ENCODE data around the gene MAVS. TPM values are rescaled to one million over a fixed set of nuclear protein-coding genes. Genes with fewer than 3 reads are reported as not detected.

MAVS gene
- total RNA-seq, 1 experiment from 2014 or later, result 32.3 TPM

- in situ Hi-C loops (cut with HindIII; ENCODE audit: low pct_unique_long_range_greater_than_20kb, low sequenced_read_pairs), result no loop called here
- BruUV-seq (replicated peaks), result no TSS peak
- intact Hi-C loops (cut with micrococcal nuclease; ENCODE audit: unreplicated experiment), result no loop called here
- H3K27me3 ChIP-seq (ENCODE audit: control insufficient read depth, insufficient read depth, low read length), result no peaks in the 10 kb centered on the region
- no peaks in the 10 kb centered on the region for H3K4me1 ChIP-seq (ENCODE audit: control insufficient read depth, insufficient read depth, low read length)
- no peak overlapping the region for H3K27ac ChIP-seq (ENCODE audit: low read length)
- ChIA-PET POLR2A (no interaction called here), CTCF (interaction anchor here (0.8 kb wide), 1 partner anchor 21 kb away, joined by 8 read pairs; no protein-coding TSS in a partner anchor)
- H3K9me3 ChIP-seq (ENCODE audit: control insufficient read depth, insufficient read depth, low read depth, low read length), result no peaks in the 10 kb centered on the region
- DNase-seq (ENCODE audit: low read depth, low spot score) (no peak), ATAC-seq (no peak)
- H3K4me3 ChIP-seq (ENCODE audit: low read depth in 2 of 2, low read length in 2 of 2), result no peak overlapping the region
- no peaks in the 10 kb centered on the region for H3K36me3 ChIP-seq (ENCODE audit: control insufficient read depth, insufficient read depth, low read length)
- no peak for TF ChIP-seq REST (IDR thresholded peaks at IDR 0.05; ENCODE audit: insufficient read depth in 1 of 2, low read depth in 2 of 2, low read length in 1 of 2)
These were observed 28.8 kb downstream of the MAVS start for GRCh38 chr20:3875378-3875974.

GRCh38 chr20:3876000-3876399 lies 29.4 kb downstream of the MAVS start:
- TF ChIP-seq TCF7L2 (IDR thresholded peaks at IDR 0.05; ENCODE audit: low read depth, low read length) (no peak), REST (IDR thresholded peaks at IDR 0.05; ENCODE audit: insufficient read depth in 1 of 2, low read depth in 2 of 2, low read length in 1 of 2) (no peak), SIN3A (IDR thresholded peaks at IDR 0.05; ENCODE audit: borderline replicate concordance, insufficient read depth, low read depth, low read length) (no peak), POLR2AphosphoS5 (IDR thresholded peaks at IDR 0.05; ENCODE audit: low read depth, low read length) (no peak), CTCF (IDR thresholded peaks at IDR 0.05) (no peak)
- intact Hi-C loops (cut with micrococcal nuclease; ENCODE audit: unreplicated experiment), result no loop called here
- no peak overlapping the region for H3K27ac ChIP-seq (ENCODE audit: low read length)
- no peak overlapping the region for H3K4me3 ChIP-seq (ENCODE audit: low read depth in 2 of 2, low read length in 2 of 2)
- in situ Hi-C loops (cut with HindIII; ENCODE audit: low pct_unique_long_range_greater_than_20kb, low sequenced_read_pairs), result no loop called here
- no TSS peak for BruUV-seq (replicated peaks)
- H3K4me1 ChIP-seq (ENCODE audit: control insufficient read depth, insufficient read depth, low read length), result no peaks in the 10 kb centered on the region
- ChIA-PET CTCF (no interaction called here), POLR2A (no interaction called here)
- DNase-seq (ENCODE audit: low read depth, low spot score) (no peak), ATAC-seq (no peak)
- H3K27me3 ChIP-seq (ENCODE audit: control insufficient read depth, insufficient read depth, low read length), result no peaks in the 10 kb centered on the region
- no peaks in the 10 kb centered on the region for H3K36me3 ChIP-seq (ENCODE audit: control insufficient read depth, insufficient read depth, low read length)
- no peaks in the 10 kb centered on the region for H3K9me3 ChIP-seq (ENCODE audit: control insufficient read depth, insufficient read depth, low read depth, low read length)

Data from Panc1 (cell line).